HCT116 (cell line): Measurements from ENCODE around the gene PTPRQ. TPM values are rescaled to one million over a fixed set of nuclear protein-coding genes. Genes with fewer than 3 reads are reported as not detected.

Experiments
- ATAC-seq: fragments of 200-7000 bp; cut with Tn5 transposase; 2 replicates; pipeline ENCODE4 v1.9.1; 2020; ENCODE audit warnings: mild to moderate bottlenecking, moderate library complexity
- BruUV-seq: library from RNA; stranded (reverse); fragments of 400-500 nt; replicated peaks from 2 replicates; lab custom pipeline; 2021; lab: Mats Ljungman, UMichigan
- CTCF ChIA-PET: fragments of 300-600 bp; sonication (Branson Sonifier 250); formaldehyde crosslinking; loops from one replicate; lab custom pipeline; 2021; ENCODE audit warnings: antibody characterized with exemption; lab: Charles Lee
- POLR2A ChIA-PET: fragments of 300-600, 350-600 bp; sonication (Branson Sonifier 250); formaldehyde crosslinking; loops from one replicate; lab custom pipeline; 2021; ENCODE audit warnings: antibody characterized with exemption; lab: Charles Lee
- RAD21 ChIA-PET, 2 experiments: fragments of 300-600 bp; sonication (Branson Sonifier 250); formaldehyde crosslinking; loops; one replicate each; lab custom pipeline; 2023; ENCODE audit warnings: low total read pairs in 2 of 2; ENCODE audit not compliant: uncharacterized antibody in 2 of 2, unreplicated experiment in 2 of 2, low non-redundant PET in 1 of 2; lab: Charles Lee
- DNase-seq: peaks from one replicate; pipeline ENCODE4 v3.0.0-alpha.2; 2010; ENCODE audit warnings: low read depth, low spot score
- H2AFZ ChIP-seq: fragments of 200-600 bp; shearing (Covaris generic), sonication (generic); 2 replicates; pipeline ENCODE4 v1.6.1; 2017; ENCODE audit warnings: low read depth, mixed run types, mixed read lengths, antibody characterized with exemption, low read length; ENCODE audit not compliant: poor library complexity, severe bottlenecking
- H3K27ac ChIP-seq: 2 replicates; pipeline ENCODE4 v1.5.1; 2012; ENCODE audit warnings: low read depth, low read length
- H3K27me3 ChIP-seq: fragments of 200-600 bp; sonication (generic); 2 replicates; pipeline ENCODE4 v1.6.1; 2016; ENCODE audit warnings: mixed run types, low read length, mixed read lengths; ENCODE audit not compliant: insufficient read depth
- H3K36me3 ChIP-seq, 2 experiments: fragments of 200-500 bp in 1 of 2; fragments of 200-600 bp in 1 of 2; sonication (Bioruptor generic) in 1 of 2; sonication (generic) in 1 of 2; 2 replicates each; pipeline versions ENCODE4 v1.5.1 to v1.6.1; 2014 to 2016; ENCODE audit warnings: low read length in 2 of 2, inconsistent platforms in 1 of 2, mixed read lengths in 1 of 2, mixed run types in 1 of 2; ENCODE audit not compliant: insufficient read depth in 2 of 2, control insufficient read depth in 1 of 2
- H3K4me1 ChIP-seq, 2 experiments: fragments of 200-600 bp in 1 of 2; sonication (generic) in 1 of 2; 2 replicates each; pipeline versions ENCODE4 v1.5.1 to v1.6.1; 2012 to 2017; ENCODE audit warnings: low read length in 2 of 2, inconsistent platforms in 1 of 2, mild to moderate bottlenecking in 1 of 2, mixed read lengths in 1 of 2, mixed run types in 1 of 2, moderate library complexity in 1 of 2; ENCODE audit not compliant: insufficient read depth in 2 of 2, control insufficient read depth in 1 of 2
- H3K4me2 ChIP-seq: fragments of 200-600 bp; sonication (generic); 2 replicates; pipeline ENCODE4 v1.6.1; 2017; ENCODE audit warnings: mixed run types, low read length, mixed read lengths
- H3K4me3 ChIP-seq, 2 experiments: fragments of 200-600 bp in 1 of 2; sonication (generic) in 1 of 2; replicated peaks in 1 of 2; 2 replicates each; pipeline ENCODE4 v1.5.1; 2011 to 2016; ENCODE audit warnings: low read length in 2 of 2, control low read depth in 1 of 2, low read depth in 1 of 2, mild to moderate bottlenecking in 1 of 2, mixed read lengths in 1 of 2, mixed run types in 1 of 2
- H3K79me2 ChIP-seq: fragments of 200-600 bp; sonication (generic); 2 replicates; pipeline ENCODE4 v1.6.1; 2017; ENCODE audit warnings: mild to moderate bottlenecking, mixed run types, low read length, moderate library complexity, mixed read lengths; ENCODE audit not compliant: insufficient read depth
- H3K9ac ChIP-seq: fragments of 200-600 bp; sonication (generic); 2 replicates; pipeline ENCODE4 v1.6.1; 2016; ENCODE audit warnings: low read length, mixed read lengths
- H3K9me2 ChIP-seq: fragments of 200-600 bp; sonication (generic), shearing (Covaris generic); 2 replicates; pipeline ENCODE4 v1.6.1; 2017; ENCODE audit warnings: mixed run types, mild to moderate bottlenecking, moderate library complexity; ENCODE audit not compliant: insufficient read depth
- H3K9me3 ChIP-seq, 2 experiments: fragments of 200-500 bp in 1 of 2; fragments of 200-600 bp in 1 of 2; sonication (Bioruptor generic) in 1 of 2; sonication (generic) in 1 of 2; 2 replicates each; pipeline ENCODE4 v1.6.1; 2014 to 2017; ENCODE audit warnings: low read length in 2 of 2, mixed read lengths in 2 of 2, inconsistent platforms in 1 of 2, low read depth in 1 of 2, mild to moderate bottlenecking in 1 of 2, mixed run types in 1 of 2, moderate library complexity in 1 of 2; ENCODE audit not compliant: control insufficient read depth in 1 of 2, insufficient read depth in 1 of 2
- H4K20me1 ChIP-seq: fragments of 200-600 bp; sonication (generic), shearing (Covaris generic); 2 replicates; pipeline ENCODE4 v1.6.1; 2017; ENCODE audit warnings: mixed run types, mild to moderate bottlenecking, moderate library complexity; ENCODE audit not compliant: insufficient read depth
- ATF3 ChIP-seq: IDR thresholded peaks from 2 replicates; pipeline ENCODE4 v1.6.1; 2012
- CBX3 ChIP-seq: IDR thresholded peaks from 2 replicates; pipeline ENCODE4 v1.6.1; 2012; ENCODE audit warnings: low read depth
- CEBPB ChIP-seq: IDR thresholded peaks from 2 replicates; pipeline ENCODE4 v1.6.1; 2012; ENCODE audit warnings: low read depth
- EZH2 ChIP-seq: fragments of 200-600 bp; sonication (generic); IDR thresholded peaks from 2 replicates; pipeline ENCODE4 v1.6.1; 2017; ENCODE audit warnings: antibody characterized with exemption, mixed run types
- EZH2phosphoT487 ChIP-seq: fragments of 200-600 bp; IDR thresholded peaks from 2 replicates; pipeline ENCODE4 v1.6.1; 2018; ENCODE audit warnings: antibody characterized with exemption, borderline replicate concordance
- MAX ChIP-seq: IDR thresholded peaks from 2 replicates; pipeline ENCODE4 v1.6.1; 2012
- POLR2A ChIP-seq: IDR thresholded peaks from 2 replicates; pipeline ENCODE4 v1.7.0; 2011; ENCODE audit warnings: borderline replicate concordance; ENCODE audit not compliant: insufficient read depth, insufficient read length; ENCODE audit errors: extremely low read depth
- POLR2AphosphoS5 ChIP-seq: IDR thresholded peaks from 2 replicates; pipeline ENCODE4 v1.6.1; 2011; ENCODE audit warnings: mild to moderate bottlenecking, low read depth, low read length, moderate library complexity
- RAD21 ChIP-seq: IDR thresholded peaks from 2 replicates; pipeline ENCODE4 v1.6.1; 2012; ENCODE audit warnings: low read depth, mild to moderate bottlenecking
- REST ChIP-seq: IDR thresholded peaks from 2 replicates; pipeline ENCODE4 v1.6.1; 2012; ENCODE audit warnings: low read depth
- SIN3A ChIP-seq: IDR thresholded peaks from 2 replicates; pipeline ENCODE4 v1.6.1; 2012; ENCODE audit warnings: low read depth
- SP1 ChIP-seq: IDR thresholded peaks from 2 replicates; pipeline ENCODE4 v1.6.1; 2012; ENCODE audit warnings: low read depth
- SRF ChIP-seq: IDR thresholded peaks from 2 replicates; pipeline ENCODE4 v1.6.1; 2012; ENCODE audit warnings: low read depth
- TCF7L2 ChIP-seq: IDR thresholded peaks from 2 replicates; pipeline ENCODE4 v1.7.0; 2011; ENCODE audit warnings: borderline replicate concordance, inconsistent platforms; ENCODE audit not compliant: insufficient read depth, insufficient read length; ENCODE audit errors: extremely low read depth
- YY1 ChIP-seq: IDR thresholded peaks from 2 replicates; pipeline ENCODE4 v1.6.1; 2011; ENCODE audit warnings: low read length, low read depth, moderate library complexity, mild to moderate bottlenecking; ENCODE audit not compliant: insufficient replicate concordance; ENCODE audit errors: extremely low read depth
- ZBTB33 ChIP-seq: IDR thresholded peaks from 2 replicates; pipeline ENCODE4 v1.6.1; 2011; ENCODE audit warnings: mild to moderate bottlenecking, low read length, moderate library complexity; ENCODE audit not compliant: insufficient replicate concordance; ENCODE audit errors: extremely low read depth
- ZFX ChIP-seq: fragments of 450-650 bp; IDR thresholded peaks from 2 replicates; pipeline ENCODE4 v1.6.1; 2017
- intact Hi-C: fragments of 100-400 bp; cut with micrococcal nuclease; formaldehyde crosslinking; loops from 2 replicates; pipeline ENCODE4 v1.10.0; 2022
- total RNA-seq: library from RNA; stranded (reverse); gene quantifications from one replicate; pipeline ENCODE4 v1.2.1, GENCODE V29; 2021; ENCODE audit not compliant: unreplicated experiment

PTPRQ gene
- total RNA-seq, 1 experiment from 2014 or later: not detected

- H3K9me2 ChIP-seq: no peaks in the 10 kb centered on the region
- no peaks in the 10 kb centered on the region for H3K9me3 ChIP-seq
- no peak overlapping the region for H3K4me3 ChIP-seq
- ChIA-PET POLR2A (no interaction called here), CTCF (no interaction called here), RAD21 (no interaction called here)
- no peak overlapping the region for H3K9ac ChIP-seq
- BruUV-seq: no TSS peak
- H2AFZ ChIP-seq: no peak overlapping the region
- H3K27ac ChIP-seq: no peak overlapping the region
- no peak for ATAC-seq
- peaks cover 0 to 11% of the 10 kb centered on the region in 2 experiments; a peak in 2 of 4 replicates for H3K4me1 ChIP-seq
- H3K79me2 ChIP-seq: no peaks in the 10 kb centered on the region
- TF ChIP-seq YY1 (no peak), REST (no peak), EZH2 (no peak), ZFX (no peak), EZH2phosphoT487 (no peak), SP1 (no peak), SRF (no peak), RAD21 (no peak), TCF7L2 (no peak), CBX3 (no peak), ATF3 (no peak), CEBPB (no peak), ZBTB33 (no peak), POLR2A (no peak), POLR2AphosphoS5 (no peak), SIN3A (no peak), MAX (no peak)
- no peak for DNase-seq
- peaks cover 18% of the 10 kb centered on the region; the same call in 1 of the 2 replicates for H3K27me3 ChIP-seq
- intact Hi-C loops: no loop called here
- H3K36me3 ChIP-seq: no peaks in the 10 kb centered on the region
- no peak overlapping the region for H3K4me2 ChIP-seq
- no peaks in the 10 kb centered on the region for H4K20me1 ChIP-seq
Measured at GRCh38 chr12:80698847-80699542, 255.0 kb downstream of the PTPRQ start.
